ENCODE results near the gene TBC1D4.
"Not testable (repeated sequence)": the region's sequence is repeated elsewhere in the genome, so short reads cannot be mapped to it uniquely, and the experiment has no call there.

Gene TBC1D4

DNA sequence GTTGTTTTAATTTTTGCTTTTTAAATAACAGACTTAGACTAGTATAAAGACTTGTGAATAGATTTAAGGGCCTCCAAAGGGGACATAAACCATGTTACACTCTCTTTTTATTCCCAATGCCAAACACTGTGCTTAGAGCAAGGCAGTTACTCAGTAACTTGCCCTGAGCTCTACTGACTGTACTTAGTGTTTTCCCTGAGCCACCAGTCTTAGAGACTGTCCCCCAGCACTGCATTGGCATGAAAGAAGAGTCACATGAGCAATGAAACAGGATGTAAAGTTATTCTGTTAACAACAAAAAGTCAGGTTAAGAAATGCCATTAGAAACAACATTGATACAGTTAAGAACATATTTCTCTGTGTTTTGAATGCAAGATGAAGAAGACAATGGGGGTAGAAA, 187.9 kb downstream of the TBC1D4 start:
- DNase-seq = no peak
- no peak overlapping the region for H3K4me2 ChIP-seq (ENCODE audit: low read depth, low read length)
- H3K9me3 ChIP-seq (replicated peaks; ENCODE audit: insufficient read depth, low read length) = no peaks in the 10 kb centered on the region
- H3F3A ChIP-seq (ENCODE audit: insufficient read depth, low read length) = no peaks in the 10 kb centered on the region
- H3K4me1 ChIP-seq (ENCODE audit: low read length) = no peaks in the 10 kb centered on the region
- H3K9ac ChIP-seq (ENCODE audit: low read length) = no peak overlapping the region
- H4K20me1 ChIP-seq (ENCODE audit: insufficient read depth, low read length) = no peaks in the 10 kb centered on the region
- no peak overlapping the region for H2AFZ ChIP-seq (ENCODE audit: low read length)
- H3K36me3 ChIP-seq (replicated peaks; ENCODE audit: insufficient read depth, low read length) = no peaks in the 10 kb centered on the region
- H3K27me3 ChIP-seq (replicated peaks; ENCODE audit: insufficient read depth, low read length) = no peaks in the 10 kb centered on the region
- H3K79me2 ChIP-seq (ENCODE audit: low read length) = no peaks in the 10 kb centered on the region
- no peak overlapping the region for H3K4me3 ChIP-seq (ENCODE audit: low read length)
- TF ChIP-seq EZH2 (optimal IDR thresholded peaks at IDR 0.05; ENCODE audit: low read depth, low read length) = no peak
- TF ChIP-seq, protein P1, sequence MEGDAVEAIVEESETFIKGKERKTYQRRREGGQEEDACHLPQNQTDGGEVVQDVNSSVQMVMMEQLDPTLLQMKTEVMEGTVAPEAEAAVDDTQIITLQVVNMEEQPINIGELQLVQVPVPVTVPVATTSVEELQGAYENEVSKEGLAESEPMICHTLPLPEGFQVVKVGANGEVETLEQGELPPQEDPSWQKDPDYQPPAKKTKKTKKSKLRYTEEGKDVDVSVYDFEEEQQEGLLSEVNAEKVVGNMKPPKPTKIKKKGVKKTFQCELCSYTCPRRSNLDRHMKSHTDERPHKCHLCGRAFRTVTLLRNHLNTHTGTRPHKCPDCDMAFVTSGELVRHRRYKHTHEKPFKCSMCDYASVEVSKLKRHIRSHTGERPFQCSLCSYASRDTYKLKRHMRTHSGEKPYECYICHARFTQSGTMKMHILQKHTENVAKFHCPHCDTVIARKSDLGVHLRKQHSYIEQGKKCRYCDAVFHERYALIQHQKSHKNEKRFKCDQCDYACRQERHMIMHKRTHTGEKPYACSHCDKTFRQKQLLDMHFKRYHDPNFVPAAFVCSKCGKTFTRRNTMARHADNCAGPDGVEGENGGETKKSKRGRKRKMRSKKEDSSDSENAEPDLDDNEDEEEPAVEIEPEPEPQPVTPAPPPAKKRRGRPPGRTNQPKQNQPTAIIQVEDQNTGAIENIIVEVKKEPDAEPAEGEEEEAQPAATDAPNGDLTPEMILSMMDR (IDR thresholded peaks at IDR 0.05; ENCODE audit: low read length) = no peak
- no peaks in the 10 kb centered on the region for H3K9me2 ChIP-seq (replicated peaks; ENCODE audit: insufficient read depth, low read length)
- H3K27ac ChIP-seq (ENCODE audit: low read length) = no peak overlapping the region

GRCh38 chr13:75285310-75285709, 196.7 kb downstream of the TBC1D4 start:
- no peak for DNase-seq
- Histone ChIP-seq H4K20me1 (ENCODE audit: insufficient read depth, low read length) (no peaks in the 10 kb centered on the region), H3F3A (ENCODE audit: insufficient read depth, low read length) (no peaks in the 10 kb centered on the region), H3K36me3 (replicated peaks; ENCODE audit: insufficient read depth, low read length) (no peaks in the 10 kb centered on the region), H3K9me2 (replicated peaks; ENCODE audit: insufficient read depth, low read length) (no peaks in the 10 kb centered on the region), H3K9ac (ENCODE audit: low read length) (no peak overlapping the region), H3K27ac (ENCODE audit: low read length) (no peak overlapping the region), H3K79me2 (ENCODE audit: low read length) (no peaks in the 10 kb centered on the region), H3K4me1 (ENCODE audit: low read length) (no peaks in the 10 kb centered on the region), H2AFZ (ENCODE audit: low read length) (no peak overlapping the region), H3K9me3 (replicated peaks; ENCODE audit: insufficient read depth, low read length) (no peaks in the 10 kb centered on the region), H3K4me3 (ENCODE audit: low read length) (no peak overlapping the region), H3K27me3 (replicated peaks; ENCODE audit: insufficient read depth, low read length) (no peaks in the 10 kb centered on the region), H3K4me2 (ENCODE audit: low read depth, low read length) (no peak overlapping the region)
- TF ChIP-seq EZH2 (optimal IDR thresholded peaks at IDR 0.05; ENCODE audit: low read depth, low read length) (no peak), EZH2phosphoT487 (IDR thresholded peaks at IDR 0.05; ENCODE audit: low read length) (no peak)
- TF ChIP-seq, protein P1 (IDR thresholded peaks at IDR 0.05; ENCODE audit: low read length) = no peak

DNA sequence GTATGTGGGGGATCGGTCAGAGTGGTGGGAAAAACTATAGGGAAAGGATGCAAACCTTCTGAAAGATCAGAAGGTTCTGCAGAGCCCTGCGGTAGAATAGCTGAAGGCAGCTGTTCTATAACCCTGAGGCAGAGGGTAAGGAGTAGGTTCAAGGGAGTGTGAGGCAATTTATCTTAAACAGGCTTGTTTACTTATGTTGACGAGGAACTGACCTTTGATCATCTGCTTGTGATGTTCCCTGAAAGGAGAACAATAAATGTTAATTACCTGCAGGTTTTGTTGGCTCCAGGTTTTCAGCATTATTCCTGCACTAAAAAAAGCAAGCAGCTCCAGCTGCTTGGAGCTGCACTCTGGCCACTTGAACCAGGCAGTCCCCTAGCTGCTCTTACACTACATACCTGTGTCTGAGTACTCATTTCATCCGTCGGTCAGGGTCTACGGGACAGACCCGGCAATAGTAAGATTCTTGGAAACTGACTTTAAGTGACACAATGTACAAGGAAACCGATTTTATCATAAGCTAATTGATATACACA, 202.1 kb downstream of the TBC1D4 start:
- TF ChIP-seq, protein P1 (IDR thresholded peaks at IDR 0.05; ENCODE audit: low read length) = no peak
- TF ChIP-seq EZH2 (optimal IDR thresholded peaks at IDR 0.05; ENCODE audit: low read depth, low read length) = no peak
- no peak for TF ChIP-seq EZH2phosphoT487 (IDR thresholded peaks at IDR 0.05; ENCODE audit: low read length)
- no peaks in the 10 kb centered on the region for H3K27me3 ChIP-seq (replicated peaks; ENCODE audit: insufficient read depth, low read length)
- no peaks in the 10 kb centered on the region for H3K79me2 ChIP-seq (ENCODE audit: low read length)

GRCh38 chr13:75273695-75274094, 208.3 kb downstream of the TBC1D4 start:
- H3K9me3 ChIP-seq (replicated peaks; ENCODE audit: insufficient read depth, low read length); H3K9me2 ChIP-seq (replicated peaks; ENCODE audit: insufficient read depth, low read length); H3K79me2 ChIP-seq (ENCODE audit: low read length); H2AFZ ChIP-seq (ENCODE audit: low read length); DNase-seq; H3K4me3 ChIP-seq (ENCODE audit: low read length); H3F3A ChIP-seq (ENCODE audit: insufficient read depth, low read length); H4K20me1 ChIP-seq (ENCODE audit: insufficient read depth, low read length); H3K4me2 ChIP-seq (ENCODE audit: low read depth, low read length); H3K4me1 ChIP-seq (ENCODE audit: low read length); H3K27ac ChIP-seq (ENCODE audit: low read length); H3K27me3 ChIP-seq (replicated peaks; ENCODE audit: insufficient read depth, low read length); H3K9ac ChIP-seq (ENCODE audit: low read length); H3K36me3 ChIP-seq (replicated peaks; ENCODE audit: insufficient read depth, low read length): not testable (repeated sequence)

More for the DNA sequence above, 202.1 kb downstream of the TBC1D4 start:
- Histone ChIP-seq H3K9ac (ENCODE audit: low read length) (no peak overlapping the region), H3F3A (ENCODE audit: insufficient read depth, low read length) (no peaks in the 10 kb centered on the region), H3K27ac (ENCODE audit: low read length) (no peak overlapping the region), H3K9me2 (replicated peaks; ENCODE audit: insufficient read depth, low read length) (no peaks in the 10 kb centered on the region), H4K20me1 (ENCODE audit: insufficient read depth, low read length) (no peaks in the 10 kb centered on the region), H2AFZ (ENCODE audit: low read length) (no peak overlapping the region), H3K4me1 (ENCODE audit: low read length) (no peaks in the 10 kb centered on the region), H3K36me3 (replicated peaks; ENCODE audit: insufficient read depth, low read length) (no peaks in the 10 kb centered on the region), H3K9me3 (replicated peaks; ENCODE audit: insufficient read depth, low read length) (no peaks in the 10 kb centered on the region), H3K4me3 (ENCODE audit: low read length) (no peak overlapping the region), H3K4me2 (ENCODE audit: low read depth, low read length) (no peak overlapping the region)
- no peak for DNase-seq
